Measurements from ENCODE around the gene SLC24A3. TPM values are rescaled to one million over a fixed set of nuclear protein-coding genes. Genes with fewer than 3 reads are reported as not detected.

Gene SLC24A3
- total RNA-seq, 1 donor from 2014 or later, result 0.11 TPM

DNA sequence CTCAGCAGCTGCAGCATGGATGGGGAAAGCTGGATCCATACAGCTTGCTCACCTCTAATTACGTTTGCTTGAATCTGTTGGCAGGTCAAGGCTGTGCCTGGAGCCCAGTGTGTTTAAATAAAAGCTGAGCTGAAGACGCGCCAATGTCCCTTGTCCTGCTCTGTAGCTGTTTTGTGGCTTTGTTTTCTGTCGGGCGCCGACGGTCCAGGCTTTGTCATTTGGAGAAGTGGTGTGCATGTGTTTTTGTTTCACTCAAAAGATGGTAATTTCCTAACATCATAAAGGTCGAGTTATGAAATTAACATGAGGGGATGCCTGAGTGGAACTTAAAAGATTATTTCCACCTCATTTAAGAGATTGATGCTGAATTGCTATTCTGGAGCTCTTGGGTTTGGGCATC is 107.6 kb downstream of the SLC24A3 start:
- TF ChIP-seq, protein P1, sequence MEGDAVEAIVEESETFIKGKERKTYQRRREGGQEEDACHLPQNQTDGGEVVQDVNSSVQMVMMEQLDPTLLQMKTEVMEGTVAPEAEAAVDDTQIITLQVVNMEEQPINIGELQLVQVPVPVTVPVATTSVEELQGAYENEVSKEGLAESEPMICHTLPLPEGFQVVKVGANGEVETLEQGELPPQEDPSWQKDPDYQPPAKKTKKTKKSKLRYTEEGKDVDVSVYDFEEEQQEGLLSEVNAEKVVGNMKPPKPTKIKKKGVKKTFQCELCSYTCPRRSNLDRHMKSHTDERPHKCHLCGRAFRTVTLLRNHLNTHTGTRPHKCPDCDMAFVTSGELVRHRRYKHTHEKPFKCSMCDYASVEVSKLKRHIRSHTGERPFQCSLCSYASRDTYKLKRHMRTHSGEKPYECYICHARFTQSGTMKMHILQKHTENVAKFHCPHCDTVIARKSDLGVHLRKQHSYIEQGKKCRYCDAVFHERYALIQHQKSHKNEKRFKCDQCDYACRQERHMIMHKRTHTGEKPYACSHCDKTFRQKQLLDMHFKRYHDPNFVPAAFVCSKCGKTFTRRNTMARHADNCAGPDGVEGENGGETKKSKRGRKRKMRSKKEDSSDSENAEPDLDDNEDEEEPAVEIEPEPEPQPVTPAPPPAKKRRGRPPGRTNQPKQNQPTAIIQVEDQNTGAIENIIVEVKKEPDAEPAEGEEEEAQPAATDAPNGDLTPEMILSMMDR (IDR thresholded peaks at IDR 0.05), result no peak
- no peak overlapping the region for H3K4me3 Mint-ChIP-seq (ENCODE audit: unreplicated experiment)
- H3K36me3 Mint-ChIP-seq (ENCODE audit: unreplicated experiment), result no peaks in the 10 kb centered on the region
- no peak for DNase-seq (ENCODE audit: extremely low spot score, unreplicated experiment)
- peaks cover 4% of the 10 kb centered on the region for H3K9me3 Mint-ChIP-seq (ENCODE audit: unreplicated experiment)
- H3K27me3 Mint-ChIP-seq (ENCODE audit: unreplicated experiment), result no peaks in the 10 kb centered on the region
- no peak overlapping the region for H3K27ac Mint-ChIP-seq (ENCODE audit: unreplicated experiment)
- no peaks in the 10 kb centered on the region for H3K4me1 Mint-ChIP-seq (ENCODE audit: unreplicated experiment)

- TF ChIP-seq, protein P1 (IDR thresholded peaks at IDR 0.05), result no peak
- H3K4me1 Mint-ChIP-seq (ENCODE audit: unreplicated experiment), result no peaks in the 10 kb centered on the region
- no peaks in the 10 kb centered on the region for H3K27me3 Mint-ChIP-seq (ENCODE audit: unreplicated experiment)
- DNase-seq (ENCODE audit: extremely low spot score, unreplicated experiment), result no peak
- H3K4me3 Mint-ChIP-seq (ENCODE audit: unreplicated experiment), result no peak overlapping the region
- H3K36me3 Mint-ChIP-seq (ENCODE audit: unreplicated experiment), result no peaks in the 10 kb centered on the region
- no peak overlapping the region for H3K27ac Mint-ChIP-seq (ENCODE audit: unreplicated experiment)
- H3K9me3 Mint-ChIP-seq (ENCODE audit: unreplicated experiment), result peaks cover 4% of the 10 kb centered on the region
Observed at GRCh38 chr20:19321176-19321575, 108.7 kb downstream of the SLC24A3 start.

DNA sequence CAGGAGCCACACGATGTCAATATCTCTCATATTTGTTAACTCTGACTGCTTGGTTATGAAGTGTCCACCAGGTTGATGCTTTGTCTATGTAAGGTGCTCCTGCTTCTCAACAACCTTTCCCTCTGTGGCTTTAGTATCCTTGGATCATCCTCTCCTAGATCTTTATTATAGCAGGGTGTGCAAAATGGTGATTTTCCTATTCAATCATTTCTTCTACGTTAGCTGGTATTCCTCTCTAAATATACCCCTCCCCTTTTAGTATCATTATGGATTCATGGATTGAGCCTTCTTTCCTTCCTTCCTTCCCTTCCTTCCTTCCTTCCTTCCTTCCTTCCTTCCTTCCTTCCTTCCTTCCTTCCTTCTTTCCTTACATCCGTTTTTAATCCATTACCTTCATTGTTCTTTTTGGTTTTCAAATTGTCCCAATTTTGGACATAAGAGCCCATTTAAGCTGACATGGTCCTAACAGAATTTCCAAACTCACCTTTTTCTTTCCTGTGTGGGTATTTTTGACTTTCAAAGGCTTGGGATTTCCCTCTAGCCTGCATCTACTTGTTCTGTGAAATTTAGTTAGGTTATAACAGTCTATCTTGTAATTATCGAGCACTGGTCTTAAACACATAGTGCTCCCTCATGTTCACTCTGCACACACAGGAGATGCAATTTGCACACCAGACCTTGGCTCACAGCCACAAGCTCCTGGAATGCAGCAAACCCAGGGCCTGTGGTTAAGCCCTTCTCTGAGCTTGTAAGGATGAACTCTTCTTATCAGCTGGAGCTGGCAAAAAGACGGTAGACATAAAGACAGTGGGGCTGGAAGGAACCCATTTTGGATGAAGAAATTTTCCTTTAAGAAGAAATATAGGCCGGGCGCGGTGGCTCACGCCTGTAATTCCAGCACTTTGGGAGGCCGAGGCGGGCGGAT is 109.9 kb downstream of the SLC24A3 start:
- Mint-ChIP-seq H3K27ac (ENCODE audit: unreplicated experiment) (no peak overlapping the region), H3K9me3 (ENCODE audit: unreplicated experiment) (peaks cover 4% of the 10 kb centered on the region), H3K27me3 (ENCODE audit: unreplicated experiment) (no peaks in the 10 kb centered on the region), H3K36me3 (ENCODE audit: unreplicated experiment) (no peaks in the 10 kb centered on the region), H3K4me1 (ENCODE audit: unreplicated experiment) (no peaks in the 10 kb centered on the region), H3K4me3 (ENCODE audit: unreplicated experiment) (no peak overlapping the region)
- no peak for DNase-seq (ENCODE audit: extremely low spot score, unreplicated experiment)
- TF ChIP-seq, protein P1 (IDR thresholded peaks at IDR 0.05), result no peak

DNA sequence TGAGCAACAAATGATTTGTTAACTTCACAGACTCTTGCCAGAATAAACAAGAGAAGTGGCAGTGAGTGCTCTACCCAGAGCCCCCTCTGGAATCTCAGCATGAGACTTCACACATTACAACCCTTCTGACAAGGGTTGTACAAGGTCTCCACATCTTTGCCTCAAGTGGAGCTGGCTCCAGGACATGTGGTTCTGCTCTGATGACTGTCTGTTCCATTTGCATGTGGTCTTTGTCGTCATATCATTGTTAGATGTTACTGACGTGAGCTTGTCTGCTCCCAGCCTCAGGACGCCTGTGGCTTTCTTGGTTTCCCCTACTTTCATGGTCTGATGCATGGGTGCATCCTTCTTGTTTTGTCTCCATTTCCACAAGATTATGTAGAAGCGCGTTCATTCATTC is 115.0 kb downstream of the SLC24A3 start:
- no peak overlapping the region for H3K4me3 Mint-ChIP-seq (ENCODE audit: unreplicated experiment)
- H3K9me3 Mint-ChIP-seq (ENCODE audit: unreplicated experiment), result peaks cover 4% of the 10 kb centered on the region
- no peak for DNase-seq (ENCODE audit: extremely low spot score, unreplicated experiment)
- TF ChIP-seq, protein P1 (IDR thresholded peaks at IDR 0.05), result no peak
- H3K4me1 Mint-ChIP-seq (ENCODE audit: unreplicated experiment), result no peaks in the 10 kb centered on the region
- H3K36me3 Mint-ChIP-seq (ENCODE audit: unreplicated experiment), result no peaks in the 10 kb centered on the region
- no peak overlapping the region for H3K27ac Mint-ChIP-seq (ENCODE audit: unreplicated experiment)
- H3K27me3 Mint-ChIP-seq (ENCODE audit: unreplicated experiment), result no peaks in the 10 kb centered on the region

DNA sequence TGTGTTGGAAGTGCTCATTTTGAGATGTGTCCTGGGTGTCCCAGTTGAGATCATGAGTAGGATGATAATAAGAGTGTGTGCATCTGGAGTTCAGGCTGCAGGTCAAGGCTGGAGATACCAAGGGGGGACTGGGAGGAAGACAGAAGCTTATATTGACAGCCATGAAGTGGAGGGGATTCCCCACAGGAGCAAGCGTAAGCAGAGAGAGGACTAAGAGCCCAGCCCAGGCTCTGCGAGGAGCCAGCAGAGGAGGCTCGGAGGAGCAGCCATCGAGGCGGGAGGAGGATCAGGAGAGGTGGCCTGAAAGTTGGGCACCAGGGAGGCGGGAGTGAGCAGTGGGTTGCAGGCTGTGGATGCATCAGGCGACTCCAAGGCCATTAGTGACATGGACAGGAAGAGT is 116.2 kb downstream of the SLC24A3 start:
- H3K27ac Mint-ChIP-seq (ENCODE audit: unreplicated experiment), result no peak overlapping the region
- H3K4me3 Mint-ChIP-seq (ENCODE audit: unreplicated experiment), result no peak overlapping the region
- no peak for DNase-seq (ENCODE audit: extremely low spot score, unreplicated experiment)
- H3K36me3 Mint-ChIP-seq (ENCODE audit: unreplicated experiment), result no peaks in the 10 kb centered on the region
- H3K9me3 Mint-ChIP-seq (ENCODE audit: unreplicated experiment), result peaks cover 4% of the 10 kb centered on the region
- no peaks in the 10 kb centered on the region for H3K4me1 Mint-ChIP-seq (ENCODE audit: unreplicated experiment)
- TF ChIP-seq, protein P1 (IDR thresholded peaks at IDR 0.05), result no peak
- no peaks in the 10 kb centered on the region for H3K27me3 Mint-ChIP-seq (ENCODE audit: unreplicated experiment)
